GM21515 (cell line): ENCODE results near the gene ASIP.
A peak's percentile ranks its signal among the peaks of the same experiment; 100 is the strongest.
"Not testable (repeated sequence)": the region's sequence is repeated elsewhere in the genome, so short reads cannot be mapped to it uniquely, and the experiment has no call there.

Experiments used
- ATAC-seq: cut with Tn5 transposase; IDR thresholded peaks from one replicate; pipeline ENCODE4 v1.9.1; 2021; ENCODE audit not compliant: unreplicated experiment

The ASIP gene

DNA sequence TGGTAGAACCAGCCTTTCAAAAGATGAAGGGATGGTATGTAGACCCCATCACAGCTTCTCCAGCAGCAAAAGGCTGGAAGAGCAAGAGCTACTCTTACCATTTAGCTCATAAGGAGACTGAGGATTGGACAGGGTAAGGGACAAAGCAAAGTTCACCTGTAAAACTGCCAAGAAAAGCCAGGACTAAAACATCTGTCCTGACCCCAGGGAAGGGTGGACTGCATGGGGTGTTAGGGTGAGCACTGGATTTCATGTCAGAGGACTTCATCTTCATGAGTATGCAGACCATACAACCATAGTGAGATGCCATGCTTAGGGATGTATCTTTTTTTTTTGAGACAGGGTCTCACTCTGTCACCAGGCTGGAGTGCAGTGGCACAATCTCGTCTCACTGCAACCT lies 42.6 kb downstream of the ASIP start:
- no peak for ATAC-seq

DNA sequence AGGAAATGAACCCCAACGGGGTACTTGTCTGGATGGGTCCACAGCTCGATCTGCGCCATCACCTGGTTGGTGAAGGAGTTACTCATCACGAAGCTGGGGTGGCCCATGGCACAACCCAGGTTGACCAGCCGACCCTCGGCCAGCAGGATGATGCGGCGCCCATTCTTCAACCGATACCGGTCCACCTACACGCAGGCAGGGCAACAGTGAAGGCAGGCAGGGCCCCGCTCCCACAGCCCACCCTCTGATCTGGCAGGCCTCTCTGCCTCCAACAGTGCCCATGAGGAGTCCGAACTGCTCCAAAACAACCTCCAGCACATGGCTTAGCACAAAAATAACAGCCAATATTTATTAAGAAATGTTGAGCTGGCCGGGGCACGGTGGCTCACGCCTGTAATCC lies 44.2 kb downstream of the ASIP start:
- ATAC-seq = no peak

DNA sequence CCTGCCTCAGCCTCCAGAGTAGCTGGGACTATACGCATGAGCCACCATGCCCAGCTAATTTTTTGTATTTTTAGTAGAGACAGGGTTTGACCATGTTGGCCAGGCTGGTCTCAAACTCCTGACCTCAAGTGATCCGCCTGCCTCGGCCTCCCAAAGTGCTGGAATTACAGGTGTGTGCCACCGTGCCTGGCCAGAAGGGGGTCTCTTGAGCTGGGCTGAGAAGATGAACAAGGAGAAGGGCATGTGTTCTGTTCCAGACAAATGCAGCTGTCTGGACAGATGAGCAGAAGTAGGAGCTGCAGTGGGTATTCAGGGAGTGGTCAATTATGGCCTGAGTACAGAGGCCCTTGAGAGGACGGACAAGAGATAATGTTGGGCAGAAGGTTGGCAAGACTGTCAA lies 46.3 kb downstream of the ASIP start:
- not testable (repeated sequence) for ATAC-seq

DNA sequence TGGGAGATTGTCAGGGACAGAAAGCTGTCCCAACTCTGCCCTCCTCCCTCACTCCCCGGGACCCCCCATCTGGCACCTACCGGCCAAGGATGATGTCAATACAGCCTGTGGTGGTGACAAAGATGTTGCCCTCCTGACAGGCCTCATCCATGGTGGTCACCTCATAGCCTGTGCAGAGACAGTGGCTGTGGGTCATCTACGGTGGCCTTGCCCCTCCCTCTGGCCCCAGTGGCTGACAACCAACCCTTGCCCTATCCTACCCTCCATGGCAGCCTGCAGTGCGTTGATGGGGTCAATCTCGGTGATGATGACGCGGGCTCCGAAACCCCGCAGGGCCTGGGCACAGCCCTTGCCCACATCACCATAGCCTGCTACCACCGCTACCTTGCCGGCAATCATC lies 49.2 kb downstream of the ASIP start:
- no peak for ATAC-seq

DNA sequence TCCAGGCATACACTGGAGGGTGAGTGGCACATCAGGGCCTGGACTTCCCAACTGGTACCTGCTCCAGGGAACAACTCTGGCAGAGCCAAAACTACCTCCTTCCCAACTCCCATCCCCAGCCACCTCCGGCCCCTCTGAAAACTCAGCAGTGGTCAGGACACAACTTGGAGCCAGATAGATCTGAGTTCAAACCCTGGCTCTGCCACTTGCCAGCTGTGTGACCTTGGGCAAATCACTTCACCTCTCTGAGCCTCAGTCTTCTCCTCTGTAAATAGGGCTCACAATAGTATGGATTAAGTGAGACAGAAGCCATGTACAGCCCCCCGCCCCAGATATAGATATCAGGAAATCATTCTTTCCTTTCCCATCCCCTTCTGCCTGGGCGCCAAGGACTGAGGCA lies 51.3 kb downstream of the ASIP start:
- ATAC-seq = no peak

DNA sequence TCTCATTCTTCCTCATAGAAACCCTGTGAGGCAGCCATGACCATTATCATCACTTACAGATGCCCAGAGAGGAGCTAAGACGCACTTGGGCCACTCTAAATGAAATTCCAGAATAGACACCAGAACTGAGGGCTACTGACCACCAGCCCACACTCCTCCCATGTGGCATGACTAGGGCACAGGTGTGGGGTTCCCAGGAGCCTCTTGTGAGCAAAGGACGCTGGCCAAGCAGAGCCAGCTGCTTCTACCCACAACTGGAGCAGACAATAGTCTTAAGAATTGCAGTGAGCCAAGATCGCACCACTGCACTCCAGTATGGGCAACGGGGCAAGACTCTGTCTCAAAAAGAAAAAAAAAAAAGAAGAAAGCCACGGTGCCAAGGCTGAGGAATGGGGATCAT lies 51.9 kb downstream of the ASIP start:
- no peak for ATAC-seq

DNA sequence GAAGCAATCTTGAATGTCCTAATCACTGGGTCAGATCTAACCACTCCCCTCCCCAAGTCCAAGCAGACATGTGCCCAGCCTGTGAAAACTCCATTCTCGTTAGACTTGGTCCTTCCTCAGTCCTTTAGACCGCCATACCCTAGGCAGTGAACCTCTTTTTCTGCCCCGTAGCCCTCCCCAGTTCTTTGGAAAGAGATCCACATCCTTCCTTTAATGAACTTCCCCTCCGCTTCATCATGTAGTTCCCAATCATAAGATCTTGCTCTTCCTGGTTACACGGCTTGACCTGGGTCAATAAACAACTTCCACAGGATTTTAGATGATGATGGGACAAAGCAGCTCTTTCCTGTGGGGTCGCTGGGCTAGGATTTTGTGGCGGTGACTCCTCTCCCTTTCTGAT lies 52.4 kb downstream of the ASIP start:
- ATAC-seq = no peak

DNA sequence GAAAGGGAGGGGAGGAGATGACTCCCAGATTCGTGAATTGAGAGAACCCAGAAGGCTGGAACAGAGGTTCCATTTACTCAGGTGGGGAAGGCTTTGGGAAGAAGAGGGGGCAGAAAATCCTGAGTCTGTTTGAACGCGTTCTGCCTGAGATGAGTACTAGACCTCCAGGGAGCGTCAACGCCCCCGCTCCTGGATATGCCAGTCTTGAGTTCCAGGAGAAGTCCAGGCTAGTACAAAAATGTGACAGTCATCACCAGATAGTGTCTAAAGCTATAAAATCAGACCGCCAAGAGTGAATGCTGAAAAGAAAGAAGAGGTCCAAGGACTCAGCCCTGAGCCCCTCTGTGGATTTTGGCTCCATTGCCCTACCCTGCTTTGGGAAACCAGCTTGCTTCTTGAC lies 53.3 kb downstream of the ASIP start:
- no peak for ATAC-seq

DNA sequence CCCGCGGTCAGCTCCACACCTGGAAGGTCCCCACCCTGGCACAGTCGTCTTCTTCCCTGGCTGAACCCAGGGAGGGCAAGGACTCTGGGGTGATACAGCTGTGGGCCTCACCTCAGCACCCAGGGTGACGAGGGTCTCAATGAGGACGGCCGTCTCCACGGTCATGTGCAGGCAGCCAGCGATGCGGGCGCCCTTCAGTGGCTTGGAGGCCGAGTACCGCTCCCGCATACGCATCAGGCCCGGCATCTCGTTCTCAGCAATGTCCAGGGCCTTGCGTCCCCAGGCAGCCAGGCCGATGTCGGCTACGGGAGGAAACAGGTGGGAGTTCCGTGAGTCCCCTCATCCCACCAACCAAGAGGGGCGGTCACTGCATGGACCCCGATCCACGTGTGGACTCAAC lies 54.1 kb downstream of the ASIP start:
- ATAC-seq = no peak

DNA sequence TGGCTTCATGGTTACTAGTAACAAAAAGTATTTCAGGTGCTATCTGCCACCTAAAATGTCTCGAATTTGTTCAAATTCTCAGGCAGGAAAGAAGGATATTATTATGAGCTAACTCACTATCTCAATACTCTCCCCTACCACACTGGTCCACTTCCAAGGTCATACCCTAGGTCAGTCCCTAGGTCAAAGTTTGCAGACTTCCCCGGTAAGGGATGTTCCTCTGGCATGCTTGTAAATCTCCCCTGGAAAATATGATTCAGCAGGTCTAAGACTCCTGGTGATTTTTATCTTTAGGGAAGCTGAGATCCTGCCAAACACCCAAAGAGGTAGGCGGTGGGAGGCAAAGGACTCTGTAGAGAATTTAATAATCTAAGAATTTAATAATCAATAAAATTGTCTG lies 55.2 kb downstream of the ASIP start:
- no peak for ATAC-seq

DNA sequence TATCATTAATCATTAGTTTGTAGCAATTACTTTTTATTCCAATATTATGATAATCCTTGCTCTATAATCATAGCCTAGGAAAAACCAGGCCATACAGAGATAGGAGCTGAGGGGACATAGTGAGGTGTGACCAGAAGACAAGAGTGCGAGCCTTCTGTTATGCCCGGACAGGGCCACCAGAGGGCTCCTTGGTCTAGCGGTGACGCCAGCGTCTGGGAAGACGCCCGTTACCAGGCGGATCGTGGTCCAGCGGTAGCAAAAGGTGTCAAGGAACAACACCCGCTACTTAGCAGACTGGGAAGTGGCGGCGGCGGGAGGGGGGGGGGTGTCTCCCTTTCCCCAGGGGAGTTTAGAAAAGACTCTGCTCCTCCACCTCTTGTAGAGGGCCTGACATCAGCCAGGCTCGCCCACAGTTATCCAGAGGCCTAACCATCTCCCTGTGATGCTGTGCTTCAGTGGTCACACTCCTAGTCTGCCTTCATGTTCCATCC lies 57.1 kb downstream of the ASIP start:
- not testable (repeated sequence) for ATAC-seq

DNA sequence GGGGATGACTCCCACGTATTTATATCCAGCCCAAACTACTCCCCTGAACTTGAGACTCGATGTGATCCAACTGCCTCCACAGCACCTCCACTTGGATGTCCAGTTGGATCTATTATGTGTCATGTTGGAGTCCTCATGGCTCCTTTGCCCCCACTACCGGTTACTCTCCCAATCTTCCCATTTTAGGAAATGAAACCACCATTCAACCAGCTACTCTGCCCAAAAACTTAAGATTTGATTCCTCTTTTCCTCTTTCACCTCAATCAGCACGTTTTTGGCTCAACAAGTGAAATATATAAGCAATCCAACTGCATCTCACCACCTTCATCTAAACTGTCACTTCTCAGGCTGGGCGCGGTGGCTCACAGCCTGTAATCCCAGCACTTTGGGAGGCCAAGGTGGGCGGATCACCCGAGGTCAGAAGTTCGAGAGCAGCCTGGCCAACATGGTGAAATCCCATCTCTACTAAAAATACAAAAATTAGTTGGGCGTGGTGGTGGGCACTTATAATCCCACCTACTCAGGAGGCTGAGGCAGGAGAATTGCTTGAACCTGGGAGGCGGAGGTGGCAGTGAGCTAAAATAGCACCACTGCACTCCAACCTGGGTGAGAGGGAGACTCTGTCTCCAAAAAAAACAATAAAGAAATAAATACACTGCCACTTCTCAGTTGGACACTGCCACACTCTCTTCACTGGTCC lies 58.5 kb downstream of the ASIP start:
- no peak for ATAC-seq

DNA sequence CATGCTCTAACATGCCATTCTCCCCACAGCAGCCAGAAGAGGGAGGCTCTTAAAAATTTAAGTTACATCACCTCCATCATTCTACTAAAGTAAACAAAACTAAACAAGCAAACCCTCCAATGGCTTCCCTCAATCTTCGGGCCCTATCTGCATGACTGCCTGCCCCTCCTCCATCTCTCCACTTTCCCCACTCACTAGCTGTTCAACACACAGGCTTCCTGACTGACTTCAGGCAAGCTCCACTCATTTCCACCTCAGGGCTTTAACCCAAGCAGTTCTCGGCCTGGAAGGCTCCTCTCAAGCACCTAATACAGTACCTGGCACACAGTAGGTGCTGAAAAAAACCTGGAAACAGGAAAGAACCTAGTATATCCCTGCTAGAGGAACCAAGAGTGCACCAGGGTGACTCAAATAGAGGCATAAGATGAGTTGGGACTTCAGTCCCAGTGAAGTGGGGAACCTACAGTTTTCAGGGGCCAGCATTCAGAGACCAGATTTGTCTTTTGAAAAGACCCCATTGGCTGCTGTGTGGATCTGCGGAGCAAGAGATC lies 59.1 kb downstream of the ASIP start:
- no peak for ATAC-seq

DNA sequence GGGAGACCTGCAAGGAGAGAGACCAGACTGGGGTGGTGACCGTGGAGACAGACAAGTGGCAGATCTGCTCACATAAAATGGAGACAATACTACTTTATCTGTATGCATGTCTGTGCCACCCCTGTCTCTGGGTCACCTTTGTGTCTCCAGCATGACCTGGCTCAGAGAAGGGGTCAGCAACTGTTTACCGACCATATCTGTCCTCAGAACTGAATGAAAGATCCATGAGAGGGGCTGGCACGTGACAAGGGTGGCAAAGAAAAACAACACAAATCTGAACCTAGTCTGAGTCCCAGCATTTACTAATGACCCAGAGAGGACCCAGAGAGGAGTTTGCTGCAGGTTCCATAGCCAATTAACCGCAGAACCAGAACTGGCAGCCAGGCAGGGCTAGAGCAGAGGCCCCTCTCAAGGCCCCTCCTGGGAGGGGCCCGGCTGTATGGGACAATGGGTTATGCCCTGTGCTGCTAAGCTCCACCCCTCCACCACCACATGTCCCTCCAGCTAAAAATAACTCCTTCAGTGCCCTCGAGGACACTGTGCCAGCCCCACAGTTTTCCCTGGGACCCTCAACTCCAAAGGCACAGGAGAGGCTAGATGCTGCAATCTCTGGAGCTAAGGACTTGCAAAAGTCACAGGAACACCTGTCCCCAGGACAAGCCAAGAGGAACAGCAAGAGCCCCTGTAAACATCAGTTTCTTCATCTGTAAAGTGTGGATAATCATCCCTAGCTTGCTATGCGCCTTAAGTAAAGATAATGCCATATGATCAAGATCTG lies 59.8 kb downstream of the ASIP start:
- ATAC-seq = no peak

DNA sequence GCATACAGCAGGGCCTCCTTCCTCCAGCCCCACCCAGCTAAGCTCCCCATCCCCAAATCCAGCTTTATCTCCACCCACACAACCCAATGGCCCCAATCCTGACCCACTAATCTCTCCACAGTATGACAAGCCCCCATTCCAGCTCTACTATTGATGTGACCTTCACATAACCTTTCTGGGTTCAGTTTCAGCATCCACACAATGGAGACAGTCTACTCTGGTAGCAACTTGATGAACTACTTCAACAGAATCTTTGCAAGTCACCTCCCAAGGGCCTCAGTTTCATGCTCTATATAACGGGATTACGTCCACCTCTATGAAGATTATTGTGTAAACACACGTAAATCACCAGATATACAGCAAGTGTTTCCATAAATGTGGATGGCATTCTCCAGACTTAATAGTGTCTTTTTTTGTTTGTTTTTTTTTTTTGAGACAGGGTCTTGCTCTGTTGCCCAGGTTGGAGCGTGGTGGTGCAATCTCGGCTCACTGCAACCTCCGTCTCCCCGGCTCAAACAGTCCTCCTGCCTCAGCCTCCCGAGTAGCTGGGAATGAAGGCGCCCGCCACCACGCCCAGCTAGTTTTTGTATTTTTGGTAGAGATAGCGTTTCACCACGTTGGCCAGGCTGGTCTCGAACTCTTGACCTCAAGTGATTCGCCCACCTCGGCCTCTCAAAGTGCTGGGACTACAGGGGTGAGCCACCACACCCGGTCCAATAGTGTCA lies 60.5 kb downstream of the ASIP start:
- ATAC-seq = no peak

DNA sequence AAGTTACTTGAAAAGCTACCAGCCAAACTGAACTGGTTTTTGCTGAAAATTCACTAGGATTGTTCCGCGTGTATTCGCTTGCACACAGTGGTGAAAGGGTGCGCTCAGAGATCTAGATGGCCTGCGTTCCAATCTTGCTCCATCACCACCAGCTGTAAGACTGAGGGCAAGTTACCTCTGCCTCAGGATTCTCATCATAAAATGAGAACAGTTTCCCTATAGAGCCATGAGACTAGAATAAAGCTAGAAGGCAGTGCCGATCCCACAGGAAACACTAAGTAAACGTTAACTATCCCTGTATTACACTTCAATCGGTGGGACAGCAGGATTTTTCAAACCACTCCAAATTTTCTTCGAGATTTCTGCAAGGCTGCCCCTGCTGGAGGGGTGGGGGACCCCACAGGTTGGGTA lies 61.1 kb downstream of the ASIP start:
- no peak for ATAC-seq

DNA sequence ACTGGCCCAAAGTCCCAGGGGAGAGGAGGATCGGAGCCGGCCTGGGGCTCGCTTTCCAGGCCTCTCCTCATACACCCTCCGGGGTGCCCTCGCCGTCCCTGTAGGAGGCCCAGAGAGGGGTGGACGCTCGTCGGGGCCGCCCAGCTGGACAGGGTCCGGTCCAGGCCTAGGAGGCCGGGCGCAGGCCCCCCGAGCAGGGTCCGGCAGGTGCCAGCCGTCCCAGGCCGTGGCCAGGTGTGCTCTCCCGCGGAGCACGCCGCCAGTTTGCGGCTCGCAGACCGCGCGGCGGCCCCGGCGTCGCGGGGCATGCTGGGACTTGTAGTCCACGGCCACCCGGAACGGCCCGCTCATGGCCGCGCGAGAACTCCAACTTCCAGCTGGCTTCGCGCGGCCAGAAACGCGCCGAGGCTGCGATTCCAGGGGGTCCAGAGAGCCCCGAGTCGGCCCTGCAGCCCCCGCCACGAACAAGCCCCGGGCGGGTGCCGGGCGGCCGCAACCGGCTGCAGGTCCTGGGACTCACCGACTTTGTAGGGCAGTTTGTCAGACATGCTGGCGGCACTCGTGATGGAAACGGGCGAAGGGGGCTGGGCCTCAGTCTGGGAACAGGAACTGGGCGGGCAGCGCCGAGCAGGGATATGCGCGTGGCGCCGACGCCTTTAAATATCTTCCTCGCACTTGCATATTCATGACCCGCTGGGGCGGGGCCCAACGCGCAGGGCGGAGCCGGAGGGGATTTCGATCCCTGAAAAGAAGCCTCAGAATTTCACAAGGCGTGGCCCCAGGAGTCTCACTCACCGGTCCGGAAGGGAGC lies 61.7 kb downstream of the ASIP start, which contains the start of gene AHCY:
AHCY (minus strand) TSS at position 633 of the 811 bp plus-strand sequence; CDS start at position 548, 85 bp downstream.
- ATAC-seq = peak; percentile 86

DNA sequence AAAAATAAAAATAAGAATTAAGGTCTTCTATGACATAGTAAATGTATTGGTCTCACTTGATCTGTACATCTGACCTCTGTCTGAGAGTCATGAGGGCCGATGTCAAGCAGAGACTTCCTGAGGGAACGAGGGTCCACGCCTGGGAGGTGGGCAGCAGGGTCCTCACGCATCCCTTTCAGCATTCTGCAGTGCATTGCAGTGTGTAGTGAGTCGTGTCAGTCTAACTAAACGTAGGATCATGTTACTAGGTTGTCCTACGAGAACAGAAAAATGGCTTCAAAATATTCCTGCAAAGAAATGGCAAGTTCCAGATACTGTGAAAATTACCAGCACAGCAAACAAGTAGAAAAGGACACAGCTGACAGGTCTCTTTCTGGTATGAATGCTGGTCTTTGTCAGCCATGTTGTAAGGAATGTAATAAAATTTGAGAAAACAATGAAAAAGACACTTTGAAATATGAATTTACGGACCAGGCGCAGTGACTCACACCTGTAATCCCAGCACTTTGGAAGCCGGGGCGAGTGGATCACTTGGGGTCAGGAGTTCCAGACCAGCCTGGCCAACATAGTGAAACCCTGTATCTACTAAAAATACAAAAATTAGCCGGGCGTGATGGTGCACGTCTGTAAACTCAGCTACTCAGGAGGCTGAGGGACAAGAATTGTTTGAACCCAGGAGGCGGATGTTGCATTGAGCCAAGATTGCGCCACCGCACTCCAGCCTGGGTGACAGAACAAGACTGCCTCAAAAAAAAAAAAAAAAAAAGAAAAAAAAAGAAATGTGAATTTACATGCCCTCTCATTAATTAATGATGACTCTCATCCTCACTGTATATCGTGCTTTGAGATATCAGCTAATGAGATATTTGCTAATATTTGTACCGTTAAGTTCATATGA lies 64.4 kb downstream of the ASIP start:
- ATAC-seq = no peak

DNA sequence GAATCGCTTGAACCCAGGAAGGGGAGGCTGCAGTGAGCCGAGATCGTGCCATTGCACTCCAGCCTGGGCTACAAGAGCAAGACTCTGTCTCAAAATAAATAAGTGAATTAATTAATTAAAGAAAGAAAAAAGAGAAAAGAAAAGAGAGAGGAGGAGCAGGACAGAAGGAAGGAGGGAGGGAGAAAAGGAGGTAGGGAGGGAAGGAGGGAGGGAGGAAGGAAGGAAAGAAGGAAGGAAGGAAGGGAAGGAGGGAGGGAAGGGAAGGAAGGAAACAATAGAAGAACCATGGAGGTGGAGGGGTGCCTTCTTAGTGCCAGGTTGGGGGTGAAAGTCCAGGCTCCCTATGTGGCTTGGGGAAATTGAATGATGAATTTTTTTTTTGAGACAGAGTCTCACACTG lies 68.5 kb downstream of the ASIP start:
- ATAC-seq = no peak
